Lower lobe of right lung (tissue), 2 donors: Measurements from ENCODE around the gene BNIP2. TPM values are rescaled to one million over a fixed set of nuclear protein-coding genes. Genes with fewer than 3 reads are reported as not detected.

Experiments
- ATAC-seq, 2 donors: fragments of 200-7000 bp; cut with Tn5 transposase; one replicate each; pipeline ENCODE4 v1.9.1; 2020 to 2022; ENCODE audit warnings: mild to moderate bottlenecking in 2 of 2, moderate library complexity in 2 of 2
- DNase-seq: peaks from one replicate; pipeline ENCODE4 v3.0.0-alpha.2; 2020
- H3K27ac ChIP-seq: fragments of 200-600 bp; one replicate; pipeline ENCODE4 v1.8.0; 2022
- H3K27me3 ChIP-seq: fragments of 200-600 bp; one replicate; pipeline ENCODE4 v1.8.0; 2022; ENCODE audit warnings: low read depth
- H3K36me3 ChIP-seq: fragments of 200-600 bp; one replicate; pipeline ENCODE4 v1.8.0; 2022; ENCODE audit warnings: mild to moderate bottlenecking
- H3K4me1 ChIP-seq: fragments of 200-600 bp; one replicate; pipeline ENCODE4 v1.8.0; 2022
- H3K4me3 ChIP-seq: fragments of 200-600 bp; one replicate; pipeline ENCODE4 v1.8.0; 2022; ENCODE audit warnings: mild to moderate bottlenecking
- H3K9me3 ChIP-seq: fragments of 200-600 bp; one replicate; pipeline ENCODE4 v1.8.0; 2022
- CTCF ChIP-seq: fragments of 200-600 bp; IDR thresholded peaks from one replicate; pipeline ENCODE4 v1.8.0; 2022; ENCODE audit warnings: antibody characterized with exemption, mild to moderate bottlenecking
- intact Hi-C: fragments of 100-400 bp; cut with DNase I; formaldehyde crosslinking; loops from one replicate; pipeline ENCODE4 v1.11.0; 2022
- long read RNA-seq: library from polyadenylated mRNA; unstranded; transcript quantifications from one replicate; pipeline ENCODE4 v2.0.0, GENCODE V29; 2021
- total RNA-seq: library from RNA; stranded (reverse); fragmentation: NEBNext Ultra II Directional; extraction: Animal tissue kit (Norgen Biotek cat#: 25700); gene quantifications from one replicate; pipeline ENCODE4 v1.2.1, GENCODE V29; 2021
- donor health status: DM: no; HTN: yes; CAD: no; lungs with severe emphysema.

BNIP2 gene
- total RNA-seq: 109 TPM
- long read RNA-seq, full-length matches to known transcripts: 39 of 114 reads
- long read RNA-seq, partial matches to known transcripts: 12 of 114 reads
- long read RNA-seq, other reads (novel, unspliced or antisense): 63 of 114 reads

- Histone ChIP-seq H3K9me3 (no peaks in the 10 kb centered on the region), H3K4me1 (peaks cover 40% of the 10 kb centered on the region), H3K27ac (peak within 1 kb of the TSS; percentile 100), H3K36me3 (no peaks in the 10 kb centered on the region), H3K27me3 (no peaks in the 10 kb centered on the region), H3K4me3 (peak within 1 kb of the TSS; percentile 89)
- DNase-seq: peak; percentile 100
- peak; percentile 97 to 98 for ATAC-seq
- intact Hi-C loops: no loop called here
- TF ChIP-seq CTCF: no peak
Measured at GRCh38 chr15:59688782-59689625, at the start of gene BNIP2. BNIP2 (minus strand) TSS chr15:59689320; CDS start chr15:59682457, 6,863 bp downstream.

- H3K4me3 ChIP-seq: no peak overlapping the region
- no peaks in the 10 kb centered on the region for H3K4me1 ChIP-seq
- ATAC-seq (no peak), DNase-seq (no peak)
- no peaks in the 10 kb centered on the region for H3K36me3 ChIP-seq
- no peak overlapping the region for H3K27ac ChIP-seq
- H3K9me3 ChIP-seq: no peaks in the 10 kb centered on the region
- intact Hi-C loops: no loop called here
- TF ChIP-seq CTCF: no peak
- peaks cover 4% of the 10 kb centered on the region for H3K27me3 ChIP-seq
Measured at GRCh38 chr15:59738676-59739075, 49.6 kb upstream of the BNIP2 start.

GRCh38 chr15:59736181-59736580 lies 47.1 kb upstream of the BNIP2 start:
- TF ChIP-seq CTCF: no peak
- Histone ChIP-seq H3K4me1 (no peaks in the 10 kb centered on the region), H3K27me3 (peaks cover 3% of the 10 kb centered on the region), H3K27ac (no peak overlapping the region), H3K9me3 (no peaks in the 10 kb centered on the region), H3K36me3 (no peaks in the 10 kb centered on the region), H3K4me3 (no peak overlapping the region)
- DNase-seq: no peak
- ATAC-seq: no peak
- intact Hi-C loops: no loop called here

- ATAC-seq (no peak), DNase-seq (no peak)
- intact Hi-C loops: no loop called here
- Histone ChIP-seq H3K9me3 (no peaks in the 10 kb centered on the region), H3K36me3 (no peaks in the 10 kb centered on the region), H3K4me1 (peaks cover 9% of the 10 kb centered on the region), H3K27me3 (no peaks in the 10 kb centered on the region), H3K4me3 (no peak overlapping the region), H3K27ac (no peak overlapping the region)
- no peak for TF ChIP-seq CTCF
Measured at GRCh38 chr15:59725151-59725486, 36.0 kb upstream of the BNIP2 start.

- intact Hi-C loops: no loop called here
- Histone ChIP-seq H3K9me3 (no peaks in the 10 kb centered on the region), H3K36me3 (no peaks in the 10 kb centered on the region), H3K27me3 (no peaks in the 10 kb centered on the region), H3K4me3 (no peak overlapping the region), H3K27ac (no peak overlapping the region), H3K4me1 (peaks cover 9% of the 10 kb centered on the region)
- DNase-seq (no peak), ATAC-seq (no peak)
- TF ChIP-seq CTCF: no peak
Measured at GRCh38 chr15:59723687-59724346, 34.7 kb upstream of the BNIP2 start.
